Cardiac septum (tissue), 1 donor: Measurements from ENCODE around the gene GPC3. TPM values are rescaled to one million over a fixed set of nuclear protein-coding genes. Genes with fewer than 3 reads are reported as not detected.
"Not testable (repeated sequence)": the region's sequence is repeated elsewhere in the genome, so short reads cannot be mapped to it uniquely, and the experiment has no call there.

Experiments
- DNase-seq: peaks from one replicate; pipeline ENCODE4 v3.0.0-alpha.2; 2020; ENCODE audit warnings: low spot score
- intact Hi-C: fragments of 100-400 bp; cut with DNase I; formaldehyde crosslinking; loops from one replicate; pipeline ENCODE4 v1.14.0; 2022
- long read RNA-seq: library from polyadenylated mRNA; unstranded; transcript quantifications from one replicate; pipeline ENCODE4 v2.0.0, GENCODE V29; 2021
- total RNA-seq: library from RNA; stranded (reverse); fragmentation: NEBNext Ultra II Directional; extraction: Animal tissue kit (Norgen Biotek cat#: 25700); gene quantifications from one replicate; pipeline ENCODE4 v1.2.1, GENCODE V29; 2021
- donor health status: DM: no; HTN: no; CAD: no.

The GPC3 gene
- 1.6 TPM for total RNA-seq
- long read RNA-seq, partial matches to known transcripts: 0 of 3 reads
- long read RNA-seq, other reads (novel, unspliced or antisense): 0 of 3 reads

DNA sequence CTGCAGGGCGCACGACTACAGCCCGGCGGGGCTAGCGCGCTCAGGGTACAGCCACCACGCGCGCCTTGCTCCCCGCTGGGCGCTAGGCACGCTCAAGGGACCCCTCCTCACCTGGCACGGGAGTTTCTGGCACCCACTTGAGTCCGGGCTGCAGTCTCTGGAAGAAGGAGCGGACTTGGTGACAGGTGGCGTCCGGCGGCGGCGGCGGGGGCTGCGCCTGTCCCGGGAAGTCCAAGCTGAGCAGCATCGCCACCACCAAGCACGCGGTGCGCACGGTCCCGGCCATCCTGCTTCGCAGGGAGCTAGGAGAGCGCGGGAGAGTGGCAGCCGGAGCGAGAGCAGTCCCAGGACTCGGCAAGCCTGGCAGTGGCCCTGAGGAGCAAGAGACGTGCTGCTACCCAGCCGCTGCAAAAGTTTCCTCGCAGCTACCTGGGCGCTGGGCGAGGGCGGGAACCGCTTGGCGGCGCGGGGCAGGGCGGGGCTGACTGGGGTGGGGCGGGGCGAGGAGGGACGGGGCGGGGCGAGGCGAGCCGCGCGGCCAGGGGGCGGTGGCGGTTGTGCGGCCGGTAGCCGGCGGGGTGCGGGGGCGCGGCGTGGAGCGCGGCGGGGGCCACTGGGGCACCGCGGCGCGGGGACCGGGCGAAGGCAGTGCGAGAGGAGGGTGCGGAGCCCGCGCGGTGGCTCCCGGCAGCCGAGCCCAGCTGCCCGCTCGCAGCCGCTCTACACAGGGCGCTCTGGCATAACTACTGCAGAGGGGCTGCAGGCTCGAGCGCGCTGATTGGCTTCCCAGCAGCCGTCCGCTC is at the start of gene GPC3:
Gene GPC3, minus strand, starts transcription at position 431 of the 803 bp plus-strand sequence.
- intact Hi-C loops: no loop called here
- DNase-seq: no peak

DNA sequence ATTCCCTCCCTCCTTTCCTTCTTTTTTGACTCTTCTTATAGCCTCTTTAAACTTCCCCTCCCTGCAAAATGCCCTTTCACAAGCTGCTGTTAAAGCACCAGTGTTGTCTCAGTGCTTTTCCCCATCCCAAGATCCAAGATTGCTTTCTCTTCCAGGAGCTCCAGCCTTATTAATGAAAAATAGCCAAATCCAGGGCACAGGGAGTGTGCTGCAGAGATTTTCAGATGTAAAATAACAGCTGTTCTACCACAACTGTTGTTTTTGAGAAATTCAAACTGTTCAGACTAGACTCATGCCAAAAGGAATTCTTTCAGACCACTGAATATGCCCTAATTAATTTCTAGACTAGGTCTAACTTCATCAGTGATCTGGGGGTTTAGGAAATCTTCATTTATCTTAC is 47.0 kb upstream of the GPC3 start:
- DNase-seq: no peak
- intact Hi-C loops: no loop called here

DNA sequence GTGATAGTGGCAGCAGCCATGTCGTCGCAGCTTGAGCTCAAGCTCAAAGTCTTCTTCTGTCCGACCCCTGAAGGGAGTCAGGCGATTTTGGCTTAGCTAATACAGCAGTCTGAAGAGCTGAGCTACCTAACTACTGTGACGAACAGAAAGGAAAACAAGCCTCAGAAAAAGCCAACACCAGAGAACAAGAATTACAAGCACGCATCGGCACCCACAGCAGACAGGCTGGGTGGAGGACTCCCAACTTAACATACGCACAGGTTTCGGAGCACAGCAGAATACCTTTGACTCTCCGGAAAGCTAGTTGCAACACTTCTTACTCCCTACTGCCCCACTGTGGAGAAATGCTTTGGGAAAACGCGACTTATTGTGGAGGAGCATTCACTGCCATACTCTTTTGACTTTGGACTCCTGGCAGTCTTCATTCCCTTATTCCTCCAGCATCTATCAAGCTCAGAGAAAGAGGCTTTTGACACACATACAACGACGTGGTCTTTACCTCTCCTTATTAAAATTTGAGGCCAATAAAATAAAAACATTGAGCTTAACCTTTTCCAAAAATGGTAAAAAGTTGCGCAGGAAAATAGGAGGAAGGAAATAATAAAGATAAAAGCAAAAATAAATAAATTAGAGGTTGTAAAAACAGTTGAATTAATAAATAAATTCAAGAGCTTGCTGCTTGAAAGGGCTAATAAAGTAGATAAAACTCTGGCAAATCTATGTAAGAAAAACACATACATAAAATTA is 41.3 kb upstream of the GPC3 start:
- intact Hi-C loops: no loop called here
- DNase-seq: no peak

DNA sequence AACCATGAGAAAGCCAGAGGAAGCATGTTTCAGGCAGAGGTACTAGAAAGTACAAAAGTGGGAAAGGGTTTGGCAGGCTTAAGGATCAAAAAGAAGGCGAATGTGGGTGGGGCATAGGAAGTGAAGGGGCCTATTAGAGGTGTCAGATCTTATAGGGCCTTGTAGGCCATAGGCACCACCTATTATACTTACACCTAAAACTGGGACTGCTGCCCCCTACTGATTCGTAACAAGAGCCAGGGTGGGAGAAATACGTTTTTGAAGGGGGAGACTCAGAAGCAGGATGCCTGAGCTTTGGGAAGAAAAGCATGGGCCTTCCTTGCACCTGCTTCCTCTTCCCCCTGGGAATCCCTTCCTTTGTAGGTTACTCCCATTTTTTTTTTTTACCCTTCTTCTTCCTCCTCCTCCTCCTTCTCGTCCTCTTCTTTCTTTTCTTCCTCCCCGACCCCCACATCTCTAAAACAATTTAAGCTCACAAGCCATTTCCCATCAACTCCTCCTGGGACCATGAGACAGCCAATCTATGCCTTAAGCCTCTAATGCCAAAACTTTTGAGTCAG is 40.7 kb upstream of the GPC3 start:
- intact Hi-C loops: no loop called here

DNA sequence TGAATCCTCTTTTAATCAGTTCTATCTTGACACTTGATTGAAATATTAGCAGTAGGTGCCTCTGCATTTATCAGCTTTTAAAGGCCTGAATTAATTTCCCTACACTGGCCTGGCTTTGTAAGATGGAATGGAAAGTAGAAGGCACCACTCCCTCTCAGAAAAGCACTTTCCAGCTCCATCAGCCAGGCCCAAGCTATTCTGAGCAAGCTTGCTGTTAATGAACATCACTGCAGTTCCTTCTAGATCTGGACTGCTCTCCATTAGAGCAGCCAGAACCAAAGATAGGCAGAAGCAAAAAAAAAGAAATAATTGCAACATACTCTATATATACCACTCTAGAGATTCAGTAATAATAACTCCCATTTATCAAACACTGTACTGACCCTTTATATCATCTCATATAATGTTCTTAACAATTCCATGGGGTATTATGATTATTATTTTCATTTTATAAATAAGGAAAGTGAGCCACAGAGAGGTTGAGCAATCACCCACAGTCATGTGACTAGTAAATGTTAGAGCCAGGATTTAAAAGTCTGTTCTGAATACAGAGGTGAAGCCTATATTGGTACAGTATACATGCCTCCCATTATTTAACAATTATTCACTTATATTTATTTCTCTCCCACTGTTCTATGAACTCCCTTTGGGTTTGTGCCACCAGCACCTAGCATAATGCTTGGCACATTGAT is 39.4 kb upstream of the GPC3 start:
- intact Hi-C loops: no loop called here
- no peak for DNase-seq

More for the DNA sequence above, 40.7 kb upstream of the GPC3 start:
- no peak for DNase-seq

DNA sequence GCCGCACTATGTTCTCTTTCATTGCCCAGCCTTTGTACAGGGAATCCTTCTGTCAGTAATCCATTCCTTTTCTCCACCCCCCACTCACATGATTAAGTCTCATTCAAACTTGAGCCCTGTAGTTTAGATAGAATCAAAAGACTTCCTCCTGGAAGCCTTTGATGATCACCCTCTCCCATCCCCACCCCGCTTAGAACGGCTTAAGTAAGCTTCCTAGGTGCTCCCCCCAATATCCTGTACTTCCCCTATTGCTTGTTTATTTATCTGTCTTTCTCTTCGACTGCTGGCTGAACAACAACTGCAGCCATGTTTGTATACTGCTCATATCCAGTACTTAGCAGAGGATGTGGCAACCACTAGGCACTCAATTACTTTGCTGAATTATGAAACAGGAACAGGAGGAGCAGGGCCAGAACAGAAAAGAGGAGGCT is 38.5 kb upstream of the GPC3 start:
- intact Hi-C loops: no loop called here
- DNase-seq: no peak

DNA sequence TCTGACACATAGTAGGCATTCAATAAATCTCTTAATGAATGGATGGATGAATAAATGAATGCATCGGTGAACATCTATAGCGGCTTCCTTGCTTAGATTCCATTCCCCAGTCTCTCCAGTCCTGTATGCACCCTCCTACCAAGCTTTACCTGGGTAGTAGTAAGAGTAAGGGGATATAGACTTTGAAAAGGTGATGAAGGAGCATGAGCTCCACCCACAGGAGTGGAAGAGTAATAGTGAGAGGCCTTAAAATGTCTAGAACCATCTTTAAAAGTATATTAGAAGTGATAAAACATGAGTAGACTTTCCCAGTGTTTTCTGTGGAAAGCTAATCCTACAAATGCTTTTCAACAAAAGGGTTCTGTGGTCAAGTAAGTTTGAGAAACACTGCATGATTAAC is 35.5 kb upstream of the GPC3 start:
- intact Hi-C loops: no loop called here
- no peak for DNase-seq

DNA sequence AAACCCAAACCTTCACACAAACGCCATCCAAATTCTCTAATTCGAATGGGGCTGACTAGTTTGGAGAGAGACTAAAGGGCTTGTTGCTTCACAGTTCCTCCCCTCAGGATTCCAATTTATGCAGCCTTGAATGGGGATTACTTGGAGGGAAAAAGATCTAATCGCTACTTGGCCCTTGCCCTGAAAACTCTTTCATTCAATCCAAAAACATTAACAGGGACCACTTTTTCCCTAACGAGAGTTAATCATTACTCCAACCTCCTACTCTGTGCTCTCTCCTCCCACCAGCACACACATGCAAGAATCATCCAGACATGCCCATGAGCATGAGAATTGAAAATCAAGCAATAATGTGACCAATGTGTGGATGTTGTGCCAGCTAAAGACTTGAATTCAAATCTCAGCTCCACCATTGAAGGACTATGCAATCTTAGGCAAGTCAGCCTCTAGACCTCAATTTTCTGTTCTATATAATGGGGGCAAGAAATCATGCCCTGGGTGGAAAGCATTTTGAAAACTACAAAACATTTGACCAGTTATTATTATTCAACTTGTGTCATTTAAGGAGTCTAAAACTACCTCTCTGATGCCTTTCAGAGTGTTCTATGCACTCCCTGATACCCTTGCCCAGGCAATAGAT is 34.3 kb upstream of the GPC3 start:
- DNase-seq: no peak
- intact Hi-C loops: no loop called here

DNA sequence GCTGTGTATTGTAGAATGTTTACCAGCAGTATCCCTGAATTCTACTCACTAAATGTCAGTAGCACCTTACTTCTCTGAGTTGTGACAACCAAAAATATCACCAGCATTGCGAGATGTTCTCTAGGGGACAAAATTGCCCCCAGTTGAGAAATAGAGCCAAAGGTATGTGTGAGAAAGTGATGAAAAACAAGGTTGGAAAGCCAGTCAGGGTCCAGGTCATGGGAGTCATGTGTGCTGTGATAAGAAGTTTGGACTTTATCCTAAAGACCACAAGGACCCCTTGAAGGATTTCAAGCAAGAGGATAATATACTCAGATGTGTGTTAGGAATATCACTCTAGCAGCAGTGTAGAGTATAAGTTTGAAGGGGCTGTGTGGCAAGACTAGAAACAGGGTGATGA is 30.9 kb upstream of the GPC3 start:
- intact Hi-C loops, DNase-seq: not testable (repeated sequence)

DNA sequence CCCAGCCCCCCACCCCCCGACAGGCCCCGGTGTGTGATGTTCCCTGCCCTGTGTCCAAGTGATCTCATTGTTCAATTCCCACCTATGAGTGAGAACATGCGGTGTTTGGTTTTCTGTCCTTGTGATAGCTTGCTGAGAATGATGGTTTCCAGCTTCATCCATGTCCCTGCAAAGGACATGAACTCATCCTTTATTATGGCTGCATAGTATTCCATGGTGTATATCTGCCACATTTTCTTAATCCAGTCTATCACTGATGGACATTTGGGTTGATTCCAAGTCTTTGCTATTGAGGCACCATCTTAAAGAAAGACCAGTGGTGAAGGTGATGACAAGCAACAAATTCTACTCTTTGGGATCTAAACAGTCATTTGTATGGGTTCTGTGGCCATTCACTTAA is 30.1 kb upstream of the GPC3 start:
- DNase-seq, intact Hi-C loops: not testable (repeated sequence)

DNA sequence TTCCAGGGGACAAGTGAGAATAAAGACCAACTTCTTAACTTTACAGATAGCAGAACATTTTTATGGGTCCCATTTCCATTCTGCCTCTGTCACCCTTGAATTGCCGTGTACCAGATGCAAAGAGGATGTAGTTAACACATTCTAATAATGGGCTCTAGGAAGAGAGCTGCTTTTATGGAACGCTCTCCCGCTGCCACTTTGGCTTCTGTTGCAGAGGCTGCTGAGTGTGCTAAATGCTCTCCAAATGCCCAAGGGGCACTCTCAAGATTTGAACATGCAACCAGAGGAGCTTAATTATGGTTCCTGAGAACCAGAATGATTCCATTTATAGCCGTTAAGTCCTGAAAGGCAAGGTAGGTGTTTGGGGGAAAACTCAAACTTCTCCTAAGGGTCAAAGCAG is 28.1 kb upstream of the GPC3 start:
- intact Hi-C loops: no loop called here

DNA sequence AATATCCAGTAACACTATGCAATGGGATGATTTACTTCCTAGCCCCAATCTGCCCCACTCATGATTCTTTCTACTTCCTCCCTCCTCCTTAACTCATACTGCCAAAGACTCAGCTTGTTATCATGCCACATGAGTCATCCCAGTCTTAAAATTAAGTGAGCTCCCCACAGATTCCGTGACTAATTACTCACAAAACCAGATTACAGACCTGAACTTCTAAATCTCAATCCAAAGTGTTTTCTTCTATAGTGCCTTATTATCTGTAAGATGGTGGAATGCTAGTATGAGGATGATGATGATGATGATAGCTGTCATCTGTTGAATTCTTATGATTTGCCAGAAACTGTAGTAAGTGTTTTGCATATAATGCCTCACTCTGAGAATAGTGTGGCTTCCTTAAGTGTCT is 27.7 kb upstream of the GPC3 start:
- intact Hi-C loops: no loop called here

More for the DNA sequence above, 28.1 kb upstream of the GPC3 start:
- DNase-seq: no peak

DNA sequence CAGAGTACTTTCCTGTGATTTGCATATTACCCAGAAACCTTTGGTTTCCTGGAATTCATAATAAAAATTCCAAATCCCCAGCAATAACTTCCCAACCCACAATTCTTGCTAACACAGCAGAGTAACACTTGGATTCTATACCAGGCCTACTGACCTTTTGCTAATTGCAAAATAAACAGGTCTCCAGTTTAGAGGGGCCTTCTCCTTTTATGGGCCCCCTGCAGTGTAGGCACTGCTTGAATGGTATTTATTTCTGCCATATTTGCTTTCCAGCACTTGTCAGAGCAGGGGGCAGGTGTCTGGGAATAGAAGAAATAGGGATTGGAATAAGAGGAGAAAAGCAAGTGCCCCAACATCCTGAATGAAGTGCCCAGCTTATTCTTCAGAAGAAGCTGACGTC is 25.3 kb upstream of the GPC3 start:
- DNase-seq: no peak
- intact Hi-C loops: no loop called here

More for the DNA sequence above, 27.7 kb upstream of the GPC3 start:
- DNase-seq: no peak

DNA sequence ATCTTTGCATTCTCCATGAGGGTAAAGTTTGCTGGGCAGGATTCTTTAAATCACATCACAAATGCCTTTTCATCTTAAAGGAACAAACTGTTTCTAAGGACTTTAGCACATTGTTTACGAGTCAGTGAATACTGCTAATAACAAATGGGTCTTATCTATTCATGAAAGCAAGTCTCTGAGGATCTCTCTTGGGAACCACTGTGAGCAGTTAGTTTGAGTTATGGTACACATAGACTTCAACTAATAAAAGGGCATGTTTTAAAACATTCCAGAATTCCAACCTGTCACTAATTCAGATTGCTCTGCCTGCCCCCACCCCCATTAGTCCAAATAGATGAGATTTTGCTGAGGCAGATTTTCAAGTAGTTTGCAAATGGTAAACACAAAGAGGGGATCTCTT is 22.3 kb upstream of the GPC3 start:
- intact Hi-C loops: no loop called here

DNA sequence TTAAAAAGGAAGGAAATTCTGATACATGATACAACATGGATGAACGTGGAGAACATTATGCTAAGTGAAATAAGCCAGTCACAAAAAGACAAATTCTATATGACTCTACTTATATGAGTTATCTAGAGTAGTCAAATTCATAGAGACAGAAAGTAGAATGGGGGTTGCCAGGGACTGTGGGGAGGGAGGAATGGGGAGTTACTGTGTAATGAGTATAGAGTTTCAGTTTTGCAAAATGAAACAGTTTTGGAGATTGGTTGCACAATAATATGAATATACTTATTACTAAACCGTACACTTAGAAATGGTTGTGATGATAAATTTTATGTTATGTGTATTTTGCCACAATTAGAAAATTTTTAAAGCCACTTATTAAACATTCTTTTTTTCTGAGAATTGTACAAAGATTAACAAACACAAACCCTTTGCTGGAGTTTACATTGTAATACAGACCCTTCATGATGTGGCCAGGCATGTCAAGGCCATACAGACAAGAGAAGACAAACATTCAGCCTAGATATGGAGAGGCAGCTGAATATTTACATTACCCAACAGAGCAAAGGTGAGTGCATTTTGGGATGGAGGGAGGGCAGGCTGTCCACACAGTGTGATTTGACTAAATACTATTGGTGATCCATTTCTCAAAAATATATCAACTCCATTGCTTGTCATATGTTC is 21.2 kb upstream of the GPC3 start:
- DNase-seq: no peak
- intact Hi-C loops: no loop called here

More for the DNA sequence above, 22.3 kb upstream of the GPC3 start:
- DNase-seq: no peak

DNA sequence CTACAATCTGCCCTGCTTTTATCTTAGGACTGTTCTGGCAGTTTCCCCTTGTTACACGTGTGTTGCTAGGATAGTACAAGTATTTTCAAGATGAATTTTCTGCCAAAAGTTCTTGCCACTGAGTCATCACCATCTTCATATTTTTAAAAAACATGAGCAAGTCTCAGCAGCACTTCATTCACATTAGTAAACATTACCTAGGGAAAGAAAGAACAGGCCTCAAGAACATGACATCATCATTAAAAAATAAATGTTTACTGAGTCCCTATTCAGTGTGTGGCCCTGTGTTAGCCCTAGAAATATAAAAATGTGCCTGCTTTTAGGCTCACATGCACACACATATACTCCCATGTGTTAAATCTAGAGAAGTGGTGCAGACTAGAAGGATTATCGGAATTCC is 18.7 kb upstream of the GPC3 start:
- intact Hi-C loops: no loop called here
- no peak for DNase-seq

DNA sequence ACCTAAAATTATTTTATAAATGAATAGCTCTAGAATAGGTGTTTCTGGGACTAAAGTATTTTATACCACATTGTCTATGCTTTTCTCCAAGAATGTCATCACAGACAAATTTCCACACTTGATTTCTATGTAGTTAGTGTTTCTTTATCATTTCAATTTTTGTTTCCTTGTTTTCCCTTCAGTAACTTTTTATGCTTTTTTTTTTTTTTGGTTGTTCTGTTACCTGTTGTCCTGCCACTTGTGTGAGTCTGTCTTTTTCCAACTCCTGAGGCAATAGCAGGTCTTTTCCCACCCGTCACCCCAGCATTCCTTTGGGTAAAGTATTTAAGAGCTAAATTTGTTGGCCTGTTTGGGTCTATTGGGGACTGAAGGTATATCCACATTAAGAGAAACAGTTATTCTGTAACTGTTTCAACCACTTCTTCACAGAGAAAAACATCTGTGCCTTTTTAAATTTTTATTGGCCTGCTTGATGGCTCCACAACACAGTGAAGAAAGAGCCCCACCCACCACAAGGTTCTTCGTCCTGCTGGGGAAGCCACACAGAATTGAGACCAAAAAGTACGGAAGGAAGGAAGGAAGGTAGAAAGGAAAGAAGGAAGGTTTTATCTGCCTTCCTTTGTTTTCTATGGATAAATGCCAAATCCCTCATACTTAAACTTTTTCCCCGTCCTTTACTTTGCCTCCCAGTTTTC is 17.7 kb upstream of the GPC3 start:
- intact Hi-C loops: no loop called here
- no peak for DNase-seq
